Testis (tissue), 2 donors: Measurements from ENCODE around the gene TSPAN10.

Experiments
- CTCF ChIP-seq, 3 experiments: fragments of 450-650 bp in 2 of 3; fragments of 200-600 bp in 1 of 3; sonication (generic) in 1 of 3; IDR thresholded peaks; one replicate each; pipeline ENCODE4 v1.5.1; 2016 to 2019; ENCODE audit warnings: antibody characterized with exemption in 3 of 3, mild to moderate bottlenecking in 2 of 3, moderate library complexity in 1 of 3
- POLR2A ChIP-seq: fragments of 450-650 bp; IDR thresholded peaks from one replicate; pipeline ENCODE4 v1.6.1; 2017; ENCODE audit warnings: antibody characterized with exemption, mild to moderate bottlenecking, moderate library complexity

DNA sequence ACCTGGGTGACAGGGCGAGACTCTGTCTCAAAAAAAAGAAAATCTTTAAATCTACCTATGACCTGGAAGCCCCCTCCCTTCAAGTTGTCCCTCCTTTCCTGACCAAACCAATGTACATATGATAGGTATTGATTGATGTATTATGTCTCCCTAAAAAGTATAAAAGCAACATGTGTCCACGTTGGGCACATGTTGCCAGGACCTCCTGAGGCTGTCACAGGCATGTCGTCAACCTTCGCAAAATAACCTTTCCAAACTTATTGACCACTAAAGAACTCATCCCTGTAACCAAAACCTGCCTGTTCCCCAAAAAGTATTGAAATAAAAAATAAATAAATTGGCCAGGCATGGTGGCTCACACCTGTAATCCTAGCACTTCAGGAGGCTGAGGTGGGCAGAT, 25.0 kb downstream of the TSPAN10 start:
- no peak for TF ChIP-seq CTCF (IDR thresholded peaks at IDR 0.05)
- no peak for TF ChIP-seq POLR2A
